PC-3 (cell line): ENCODE measurements around the gene OLFML2B. TPM values are rescaled to one million over a fixed set of nuclear protein-coding genes. Genes with fewer than 3 reads are reported as not detected.

Source experiments
- ATAC-seq: fragments of 200-7000 bp; cut with Tn5 transposase; 2 replicates; pipeline ENCODE4 v1.9.1; 2020; ENCODE audit warnings: mild to moderate bottlenecking, moderate library complexity
- BruUV-seq: library from RNA; stranded (reverse); fragments of 400-500 nt; replicated peaks from 2 replicates; lab custom pipeline; 2021; lab: Mats Ljungman, UMichigan
- CTCF ChIA-PET: fragments of 300-600 bp; sonication (Branson Sonifier 250); formaldehyde crosslinking; loops from one replicate; lab custom pipeline; 2022; ENCODE audit warnings: antibody characterized with exemption; lab: Charles Lee
- POLR2A ChIA-PET: fragments of 300-600 bp; sonication (Branson Sonifier 250); formaldehyde crosslinking; loops from one replicate; lab custom pipeline; 2022; ENCODE audit warnings: antibody characterized with exemption; ENCODE audit not compliant: unreplicated experiment; lab: Charles Lee
- DNase-seq: peaks from one replicate; pipeline ENCODE4 v3.0.0-alpha.2; 2015
- H2AFZ ChIP-seq: fragments of 300-600 bp; sonication (generic); 2 replicates; pipeline ENCODE4 v1.6.0; 2016; ENCODE audit warnings: antibody characterized with exemption, low read length
- H3F3A ChIP-seq: fragments of 300-600 bp; sonication (generic); one replicate; pipeline ENCODE4 v1.6.0; 2017; ENCODE audit warnings: antibody characterized with exemption, low read length, control low read depth, mild to moderate bottlenecking; ENCODE audit not compliant: unreplicated experiment
- H3K27ac ChIP-seq: fragments of 300-600 bp; sonication (generic); 2 replicates; pipeline ENCODE4 v1.5.1; 2016; ENCODE audit warnings: mild to moderate bottlenecking, low read length
- H3K27me3 ChIP-seq: fragments of 300-600 bp; sonication (generic); 2 replicates; pipeline ENCODE4 v1.6.1; 2016; ENCODE audit warnings: low read length, mixed read lengths
- H3K36me3 ChIP-seq: fragments of 300-600 bp; sonication (generic); 2 replicates; pipeline ENCODE4 v1.6.1; 2016; ENCODE audit warnings: low read depth, mixed run types, low read length, mixed read lengths
- H3K4me1 ChIP-seq: fragments of 300-600 bp; sonication (generic); 2 replicates; pipeline ENCODE4 v1.5.1; 2016; ENCODE audit warnings: low read length; ENCODE audit not compliant: insufficient read depth
- H3K4me2 ChIP-seq: fragments of 300-600 bp; sonication (generic); 2 replicates; pipeline ENCODE4 v1.6.0; 2016; ENCODE audit warnings: low read length
- H3K4me3 ChIP-seq: fragments of 300-600 bp; sonication (generic); 2 replicates; pipeline ENCODE4 v1.5.1; 2016; ENCODE audit warnings: mild to moderate bottlenecking, low read length, mixed read lengths
- H3K79me2 ChIP-seq: fragments of 300-600 bp; sonication (generic); 2 replicates; pipeline ENCODE4 v1.6.1; 2017; ENCODE audit warnings: low read length, mixed read lengths
- H3K9ac ChIP-seq: fragments of 300-600 bp; sonication (generic); 2 replicates; pipeline ENCODE4 v1.6.0; 2016; ENCODE audit warnings: mild to moderate bottlenecking, low read length
- H3K9me2 ChIP-seq: fragments of 300-600 bp; sonication (generic); replicated peaks from 2 replicates; pipeline ENCODE4 v1.6.1; 2016; ENCODE audit warnings: mixed run types, low read length, mixed read lengths
- H3K9me3 ChIP-seq: fragments of 300-600 bp; sonication (generic); 2 replicates; pipeline ENCODE4 v1.6.1; 2016; ENCODE audit warnings: low read length, mixed read lengths
- H4K20me1 ChIP-seq: fragments of 300-600 bp; sonication (generic); 2 replicates; pipeline ENCODE4 v1.6.1; 2016; ENCODE audit warnings: low read length, mixed read lengths
- EZH2 ChIP-seq: fragments of 300-600 bp; sonication (generic); IDR thresholded peaks from one replicate; pipeline ENCODE4 v1.6.1; 2017; ENCODE audit warnings: antibody characterized with exemption, mild to moderate bottlenecking, low read length; ENCODE audit not compliant: unreplicated experiment
- EZH2phosphoT487 ChIP-seq: fragments of 300-600 bp; sonication (generic); IDR thresholded peaks from 2 replicates; pipeline ENCODE4 v1.6.1; 2018; ENCODE audit warnings: mild to moderate bottlenecking, antibody characterized with exemption, low read length, borderline replicate concordance
- intact Hi-C: fragments of 100-400 bp; cut with micrococcal nuclease; formaldehyde crosslinking; loops from 2 replicates; pipeline ENCODE4 v1.9.0; 2023
- total RNA-seq: library from RNA; depleted of rRNA; stranded (reverse); fragments of >200 nt; gene quantifications from 2 replicates; pipeline ENCODE4 v1.2.3, GENCODE V29; 2014
- TF ChIP-seq, protein P1 (sequence below): fragments of 300-600 bp; sonication (generic); conservative IDR thresholded peaks from 2 replicates; pipeline ENCODE4 v1.5.1; 2017; ENCODE audit warnings: antibody characterized with exemption, low read depth, mild to moderate bottlenecking, low read length

The OLFML2B gene
- total RNA-seq, 1 experiment from 2014 or later: 1.4 TPM

DNA sequence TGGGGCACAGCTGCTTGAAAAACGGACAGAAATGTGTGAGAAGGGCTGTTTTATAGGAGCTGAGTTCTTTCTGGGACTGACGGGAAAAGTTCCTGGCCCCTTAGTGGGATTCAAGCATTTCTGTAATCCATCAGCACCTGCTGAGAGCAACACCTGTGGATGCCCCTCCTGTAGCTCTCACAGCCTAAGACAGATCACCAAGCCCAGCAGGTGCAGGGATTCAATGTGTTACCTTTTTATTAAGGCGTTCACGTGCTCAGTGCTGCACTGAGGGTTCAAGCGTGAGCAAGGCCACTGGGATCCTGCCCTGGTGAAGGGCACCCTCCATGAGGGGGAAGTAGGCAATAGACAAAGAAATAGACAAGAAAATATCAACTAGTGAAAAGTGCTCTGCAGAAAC is 14.9 kb downstream of the OLFML2B start:
- H3K36me3 ChIP-seq: no peaks in the 10 kb centered on the region
- BruUV-seq: no TSS peak
- CTCF ChIA-PET: no interaction called here

DNA sequence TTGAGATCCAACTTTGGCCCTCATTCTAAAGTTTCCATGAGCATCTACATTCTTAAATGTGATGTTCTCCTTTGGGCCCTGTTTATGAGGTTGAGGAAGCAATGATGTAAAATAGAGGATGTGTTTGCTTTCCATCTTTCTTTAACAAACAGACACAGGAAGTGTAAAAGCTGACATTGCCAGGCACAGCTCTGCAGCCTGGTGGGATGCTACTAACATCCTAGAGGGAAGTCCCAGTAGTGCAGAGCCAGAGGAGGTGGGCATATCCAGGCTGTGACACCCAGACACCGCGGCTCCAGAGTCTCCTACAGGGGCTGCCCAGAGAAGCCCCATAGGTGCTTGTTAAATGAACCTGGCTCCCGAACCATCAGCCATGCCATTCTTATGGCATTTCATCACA is 16.2 kb downstream of the OLFML2B start:
- POLR2A ChIA-PET: no interaction called here

More for the DNA sequence above, 14.9 kb downstream of the OLFML2B start:
- no peak overlapping the region for H2AFZ ChIP-seq
- POLR2A ChIA-PET: no interaction called here
- H3F3A ChIP-seq: no peaks in the 10 kb centered on the region
- peaks cover 12% of the 10 kb centered on the region for H3K4me1 ChIP-seq
- no peaks in the 10 kb centered on the region for H3K9me3 ChIP-seq
- H3K9ac ChIP-seq: no peak overlapping the region
- no peak overlapping the region for H3K4me2 ChIP-seq
- no peaks in the 10 kb centered on the region for H3K79me2 ChIP-seq
- no peaks in the 10 kb centered on the region for H3K27me3 ChIP-seq
- TF ChIP-seq EZH2 (no peak), EZH2phosphoT487 (no peak)
- TF ChIP-seq, protein P1, sequence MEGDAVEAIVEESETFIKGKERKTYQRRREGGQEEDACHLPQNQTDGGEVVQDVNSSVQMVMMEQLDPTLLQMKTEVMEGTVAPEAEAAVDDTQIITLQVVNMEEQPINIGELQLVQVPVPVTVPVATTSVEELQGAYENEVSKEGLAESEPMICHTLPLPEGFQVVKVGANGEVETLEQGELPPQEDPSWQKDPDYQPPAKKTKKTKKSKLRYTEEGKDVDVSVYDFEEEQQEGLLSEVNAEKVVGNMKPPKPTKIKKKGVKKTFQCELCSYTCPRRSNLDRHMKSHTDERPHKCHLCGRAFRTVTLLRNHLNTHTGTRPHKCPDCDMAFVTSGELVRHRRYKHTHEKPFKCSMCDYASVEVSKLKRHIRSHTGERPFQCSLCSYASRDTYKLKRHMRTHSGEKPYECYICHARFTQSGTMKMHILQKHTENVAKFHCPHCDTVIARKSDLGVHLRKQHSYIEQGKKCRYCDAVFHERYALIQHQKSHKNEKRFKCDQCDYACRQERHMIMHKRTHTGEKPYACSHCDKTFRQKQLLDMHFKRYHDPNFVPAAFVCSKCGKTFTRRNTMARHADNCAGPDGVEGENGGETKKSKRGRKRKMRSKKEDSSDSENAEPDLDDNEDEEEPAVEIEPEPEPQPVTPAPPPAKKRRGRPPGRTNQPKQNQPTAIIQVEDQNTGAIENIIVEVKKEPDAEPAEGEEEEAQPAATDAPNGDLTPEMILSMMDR: no peak
- intact Hi-C loops: no loop called here
- DNase-seq (no peak), ATAC-seq (no peak)
- no peak overlapping the region for H3K4me3 ChIP-seq
- H3K27ac ChIP-seq: no peak overlapping the region
- H3K9me2 ChIP-seq: no peaks in the 10 kb centered on the region
- H4K20me1 ChIP-seq: no peaks in the 10 kb centered on the region

DNA sequence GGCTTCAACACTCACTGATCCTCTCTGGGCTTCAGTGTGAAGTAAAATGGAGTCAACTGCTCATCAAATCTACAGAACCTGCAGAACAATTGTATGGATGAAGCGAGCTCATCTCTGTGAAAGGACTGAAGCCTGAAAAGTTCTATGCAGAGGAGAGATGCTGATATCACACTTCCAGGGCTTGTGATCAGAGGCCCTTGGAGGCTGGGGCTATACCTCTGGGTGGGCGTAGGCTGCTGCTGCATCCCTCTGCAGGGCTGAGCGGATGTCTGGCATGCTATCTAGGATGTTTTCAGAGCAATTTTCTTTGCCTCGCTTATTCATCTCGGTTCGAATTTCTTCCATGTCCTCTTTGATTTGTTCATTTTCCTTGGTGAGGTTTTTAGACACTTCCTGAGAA is 17.6 kb downstream of the OLFML2B start:
- intact Hi-C loops: no loop called here
- ATAC-seq (no peak), DNase-seq (no peak)
- Histone ChIP-seq H3K9me2 (no peaks in the 10 kb centered on the region), H3K9me3 (no peaks in the 10 kb centered on the region), H3K4me2 (no peak overlapping the region), H3K27me3 (no peaks in the 10 kb centered on the region), H3K9ac (no peak overlapping the region), H2AFZ (no peak overlapping the region), H3K4me1 (peaks cover 31% of the 10 kb centered on the region), H3K27ac (no peak overlapping the region), H3K79me2 (no peaks in the 10 kb centered on the region), H3K36me3 (no peaks in the 10 kb centered on the region), H3K4me3 (no peak overlapping the region), H3F3A (peaks cover 5% of the 10 kb centered on the region), H4K20me1 (no peaks in the 10 kb centered on the region)
- CTCF ChIA-PET: interaction anchor here (0.7 kb wide), 1 partner anchor 31 kb away, joined by 3 read pairs; no protein-coding TSS in a partner anchor
- no TSS peak for BruUV-seq
- TF ChIP-seq EZH2phosphoT487: no peak
- TF ChIP-seq, protein P1: no peak
- TF ChIP-seq EZH2: no peak
- POLR2A ChIA-PET: no interaction called here

More for the DNA sequence above, 16.2 kb downstream of the OLFML2B start:
- H3F3A ChIP-seq: peaks cover 5% of the 10 kb centered on the region
- CTCF ChIA-PET: no interaction called here
- DNase-seq (no peak), ATAC-seq (no peak)
- no peak for TF ChIP-seq EZH2phosphoT487
- TF ChIP-seq, protein P1: no peak
- no peak for TF ChIP-seq EZH2
- peaks cover 25% of the 10 kb centered on the region for H3K4me1 ChIP-seq
- no peaks in the 10 kb centered on the region for H3K9me2 ChIP-seq
- H3K9ac ChIP-seq: no peak overlapping the region
- H3K27me3 ChIP-seq: no peaks in the 10 kb centered on the region
- no peak overlapping the region for H3K27ac ChIP-seq
- BruUV-seq: no TSS peak
- H2AFZ ChIP-seq: no peak overlapping the region
- H3K4me2 ChIP-seq: no peak overlapping the region
- H4K20me1 ChIP-seq: no peaks in the 10 kb centered on the region
- no peaks in the 10 kb centered on the region for H3K79me2 ChIP-seq
- no peaks in the 10 kb centered on the region for H3K9me3 ChIP-seq
- no peaks in the 10 kb centered on the region for H3K36me3 ChIP-seq
- no peak overlapping the region for H3K4me3 ChIP-seq
- intact Hi-C loops: no loop called here
